PC-9 (cell line): ENCODE measurements around the gene ABCC3.

Experiments used
- EZH2 ChIP-seq: fragments of 200-600 bp; sonication (generic); IDR thresholded peaks from 2 replicates; pipeline ENCODE4 v1.8.0; 2017; ENCODE audit warnings: antibody characterized with exemption, low read depth
- TF ChIP-seq, protein P1 (sequence below): fragments of 200-600 bp; sonication (generic); conservative IDR thresholded peaks from 2 replicates; pipeline ENCODE4 v1.6.1; 2017; ENCODE audit warnings: mixed run types, antibody characterized with exemption, mild to moderate bottlenecking, moderate library complexity

DNA sequence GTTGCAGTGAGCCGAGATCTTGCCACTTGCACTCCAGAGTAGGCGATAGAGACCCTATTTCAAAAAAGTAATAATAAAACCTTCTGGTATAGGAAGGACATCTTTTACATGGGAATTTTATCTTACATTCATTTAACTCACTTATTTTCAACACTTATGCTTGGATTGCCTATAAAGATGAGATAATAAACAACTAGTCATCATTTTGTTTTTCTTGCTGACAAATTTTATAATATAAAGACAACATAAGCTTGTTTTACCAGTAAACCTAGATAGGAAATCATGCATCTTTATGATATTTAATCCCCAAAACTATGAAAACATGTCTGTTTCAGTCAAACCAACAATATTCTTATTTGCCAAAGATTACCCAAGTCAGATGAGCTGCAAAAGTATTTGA lies 17.0 kb downstream of the ABCC3 start:
- TF ChIP-seq, protein P1, sequence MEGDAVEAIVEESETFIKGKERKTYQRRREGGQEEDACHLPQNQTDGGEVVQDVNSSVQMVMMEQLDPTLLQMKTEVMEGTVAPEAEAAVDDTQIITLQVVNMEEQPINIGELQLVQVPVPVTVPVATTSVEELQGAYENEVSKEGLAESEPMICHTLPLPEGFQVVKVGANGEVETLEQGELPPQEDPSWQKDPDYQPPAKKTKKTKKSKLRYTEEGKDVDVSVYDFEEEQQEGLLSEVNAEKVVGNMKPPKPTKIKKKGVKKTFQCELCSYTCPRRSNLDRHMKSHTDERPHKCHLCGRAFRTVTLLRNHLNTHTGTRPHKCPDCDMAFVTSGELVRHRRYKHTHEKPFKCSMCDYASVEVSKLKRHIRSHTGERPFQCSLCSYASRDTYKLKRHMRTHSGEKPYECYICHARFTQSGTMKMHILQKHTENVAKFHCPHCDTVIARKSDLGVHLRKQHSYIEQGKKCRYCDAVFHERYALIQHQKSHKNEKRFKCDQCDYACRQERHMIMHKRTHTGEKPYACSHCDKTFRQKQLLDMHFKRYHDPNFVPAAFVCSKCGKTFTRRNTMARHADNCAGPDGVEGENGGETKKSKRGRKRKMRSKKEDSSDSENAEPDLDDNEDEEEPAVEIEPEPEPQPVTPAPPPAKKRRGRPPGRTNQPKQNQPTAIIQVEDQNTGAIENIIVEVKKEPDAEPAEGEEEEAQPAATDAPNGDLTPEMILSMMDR, result no peak
- no peak for TF ChIP-seq EZH2
